Measurements from ENCODE around the gene JUNB. TPM values are rescaled to one million over a fixed set of nuclear protein-coding genes. Genes with fewer than 3 reads are reported as not detected.
A peak's percentile ranks its signal among the peaks of the same experiment; 100 is the strongest.

The JUNB gene
- total RNA-seq, 1 donor from 2014 or later: 101 TPM

DNA sequence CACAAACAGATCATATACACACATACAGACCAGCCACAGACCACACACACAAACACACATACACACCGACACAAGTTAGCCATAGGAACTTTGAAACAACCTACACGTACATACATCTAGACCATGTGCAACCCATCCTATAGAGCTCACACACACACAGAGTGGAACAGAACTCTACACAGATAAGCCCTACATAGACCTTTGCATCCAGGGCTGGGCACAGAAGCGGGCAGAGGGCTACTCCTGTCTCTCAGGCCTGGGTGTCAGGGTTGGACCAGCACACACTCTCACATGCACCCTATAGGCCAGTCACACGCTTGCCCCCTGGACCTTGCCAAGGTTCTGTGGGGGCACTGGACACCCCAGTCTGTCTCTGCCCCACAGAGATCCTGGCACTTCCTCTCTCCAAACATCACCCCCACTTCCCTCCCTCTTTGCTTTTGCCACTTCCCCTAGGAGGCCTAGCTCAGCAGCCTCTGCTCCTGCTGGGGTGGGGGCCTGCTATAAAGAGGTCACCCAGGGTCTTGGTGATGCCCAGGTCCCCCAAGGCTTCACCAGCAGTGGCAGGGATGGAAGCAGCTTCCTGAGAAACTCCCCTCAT is 5.8 kb upstream of the JUNB start:
- Histone ChIP-seq H3K27me3 (ENCODE audit: insufficient read depth, low read length) (no peaks in the 10 kb centered on the region), H3K9ac (ENCODE audit: low read length) (peak overlapping the region; percentile 52), H4K20me1 (ENCODE audit: insufficient read depth, low read length) (no peaks in the 10 kb centered on the region), H3K27ac (ENCODE audit: low read depth, low read length) (peak overlapping the region; percentile 10), H3K4me3 (ENCODE audit: insufficient read depth, low read depth, low read length) (no peak overlapping the region), H3K79me2 (ENCODE audit: insufficient read depth, low read length) (no peaks in the 10 kb centered on the region), H3K36me3 (ENCODE audit: insufficient read depth, low read length) (no peaks in the 10 kb centered on the region), H2AFZ (ENCODE audit: low read depth, low read length) (peak overlapping the region; percentile 5), H3K4me2 (ENCODE audit: low read length) (peak overlapping the region; percentile 6), H3K4me1 (ENCODE audit: insufficient read depth, low read length) (peaks cover 56% of the 10 kb centered on the region), H3K9me3 (ENCODE audit: insufficient read depth, low read depth, low read length) (no peaks in the 10 kb centered on the region)
- no peak for DNase-seq (ENCODE audit: low read depth)
- Mint-ChIP-seq H3K9me3 (ENCODE audit: unreplicated experiment) (no peaks in the 10 kb centered on the region), H3K4me3 (ENCODE audit: unreplicated experiment) (no peak overlapping the region), H3K27ac (ENCODE audit: unreplicated experiment) (no peak overlapping the region), H3K36me3 (ENCODE audit: low read depth, unreplicated experiment) (no peaks in the 10 kb centered on the region), H3K27me3 (ENCODE audit: low read depth, unreplicated experiment) (no peaks in the 10 kb centered on the region), H3K4me1 (ENCODE audit: low read depth, unreplicated experiment) (peaks cover 20% of the 10 kb centered on the region)
- TF ChIP-seq, protein P1, sequence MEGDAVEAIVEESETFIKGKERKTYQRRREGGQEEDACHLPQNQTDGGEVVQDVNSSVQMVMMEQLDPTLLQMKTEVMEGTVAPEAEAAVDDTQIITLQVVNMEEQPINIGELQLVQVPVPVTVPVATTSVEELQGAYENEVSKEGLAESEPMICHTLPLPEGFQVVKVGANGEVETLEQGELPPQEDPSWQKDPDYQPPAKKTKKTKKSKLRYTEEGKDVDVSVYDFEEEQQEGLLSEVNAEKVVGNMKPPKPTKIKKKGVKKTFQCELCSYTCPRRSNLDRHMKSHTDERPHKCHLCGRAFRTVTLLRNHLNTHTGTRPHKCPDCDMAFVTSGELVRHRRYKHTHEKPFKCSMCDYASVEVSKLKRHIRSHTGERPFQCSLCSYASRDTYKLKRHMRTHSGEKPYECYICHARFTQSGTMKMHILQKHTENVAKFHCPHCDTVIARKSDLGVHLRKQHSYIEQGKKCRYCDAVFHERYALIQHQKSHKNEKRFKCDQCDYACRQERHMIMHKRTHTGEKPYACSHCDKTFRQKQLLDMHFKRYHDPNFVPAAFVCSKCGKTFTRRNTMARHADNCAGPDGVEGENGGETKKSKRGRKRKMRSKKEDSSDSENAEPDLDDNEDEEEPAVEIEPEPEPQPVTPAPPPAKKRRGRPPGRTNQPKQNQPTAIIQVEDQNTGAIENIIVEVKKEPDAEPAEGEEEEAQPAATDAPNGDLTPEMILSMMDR (IDR thresholded peaks at IDR 0.05; ENCODE audit: insufficient read depth, low read depth, low read length): no peak
- no peak for TF ChIP-seq EZH2 (IDR thresholded peaks at IDR 0.05; ENCODE audit: insufficient read depth, low read length)
- FAIRE-seq: no peak

DNA sequence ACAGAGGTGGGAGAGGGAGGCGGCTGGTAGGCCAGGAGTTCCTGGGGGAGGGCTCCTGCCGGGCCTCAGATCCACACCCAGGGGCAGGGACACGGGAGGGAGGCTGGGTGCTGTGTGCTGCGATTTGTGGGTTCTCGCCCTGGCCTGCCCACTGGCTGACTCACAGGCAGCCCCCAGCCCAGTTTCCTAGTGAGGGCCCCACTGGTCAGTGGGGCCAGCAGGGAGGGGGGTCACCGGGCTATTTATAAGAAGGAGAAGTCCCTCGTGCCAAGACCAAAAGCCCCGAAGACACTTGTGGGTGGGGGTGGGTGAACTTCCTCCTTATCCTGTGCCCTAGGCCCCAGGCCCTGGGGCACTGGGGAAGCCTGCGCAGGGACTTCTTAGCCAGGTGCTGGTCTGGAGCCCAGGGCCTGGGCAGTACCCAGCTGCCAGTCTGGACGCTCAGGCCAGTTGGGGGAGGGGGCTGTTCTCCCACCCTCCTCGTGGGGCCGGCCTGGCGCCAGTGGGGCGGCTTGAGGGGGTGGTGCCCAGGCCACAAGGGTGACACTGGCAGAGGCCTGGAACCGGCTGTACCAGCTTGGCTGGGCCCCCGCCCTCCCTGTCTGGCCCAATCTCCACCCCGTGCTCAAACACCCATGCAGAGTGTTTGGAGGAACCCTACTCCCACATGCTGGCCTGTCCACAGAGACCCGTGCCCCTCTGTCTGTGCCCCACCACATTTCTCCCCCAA is 5.0 kb upstream of the JUNB start:
- Histone ChIP-seq H3K27me3 (ENCODE audit: insufficient read depth, low read length) (no peaks in the 10 kb centered on the region), H2AFZ (ENCODE audit: low read depth, low read length) (no peak overlapping the region), H3K27ac (ENCODE audit: low read depth, low read length) (peak overlapping the region; percentile 10), H3K4me3 (ENCODE audit: insufficient read depth, low read depth, low read length) (no peak overlapping the region), H3K9me3 (ENCODE audit: insufficient read depth, low read depth, low read length) (no peaks in the 10 kb centered on the region), H3K4me1 (ENCODE audit: insufficient read depth, low read length) (peaks cover 62% of the 10 kb centered on the region), H4K20me1 (ENCODE audit: insufficient read depth, low read length) (no peaks in the 10 kb centered on the region), H3K9ac (ENCODE audit: low read length) (no peak overlapping the region), H3K36me3 (ENCODE audit: insufficient read depth, low read length) (no peaks in the 10 kb centered on the region), H3K4me2 (ENCODE audit: low read length) (no peak overlapping the region), H3K79me2 (ENCODE audit: insufficient read depth, low read length) (no peaks in the 10 kb centered on the region)
- Mint-ChIP-seq H3K9me3 (ENCODE audit: unreplicated experiment) (no peaks in the 10 kb centered on the region), H3K27me3 (ENCODE audit: low read depth, unreplicated experiment) (no peaks in the 10 kb centered on the region), H3K4me1 (ENCODE audit: low read depth, unreplicated experiment) (peaks cover 25% of the 10 kb centered on the region), H3K27ac (ENCODE audit: unreplicated experiment) (no peak overlapping the region), H3K4me3 (ENCODE audit: unreplicated experiment) (no peak overlapping the region), H3K36me3 (ENCODE audit: low read depth, unreplicated experiment) (no peaks in the 10 kb centered on the region)
- no peak for TF ChIP-seq EZH2 (IDR thresholded peaks at IDR 0.05; ENCODE audit: insufficient read depth, low read length)
- TF ChIP-seq, protein P1 (IDR thresholded peaks at IDR 0.05; ENCODE audit: insufficient read depth, low read depth, low read length): no peak
- no peak for FAIRE-seq
- DNase-seq (ENCODE audit: low read depth): no peak

DNA sequence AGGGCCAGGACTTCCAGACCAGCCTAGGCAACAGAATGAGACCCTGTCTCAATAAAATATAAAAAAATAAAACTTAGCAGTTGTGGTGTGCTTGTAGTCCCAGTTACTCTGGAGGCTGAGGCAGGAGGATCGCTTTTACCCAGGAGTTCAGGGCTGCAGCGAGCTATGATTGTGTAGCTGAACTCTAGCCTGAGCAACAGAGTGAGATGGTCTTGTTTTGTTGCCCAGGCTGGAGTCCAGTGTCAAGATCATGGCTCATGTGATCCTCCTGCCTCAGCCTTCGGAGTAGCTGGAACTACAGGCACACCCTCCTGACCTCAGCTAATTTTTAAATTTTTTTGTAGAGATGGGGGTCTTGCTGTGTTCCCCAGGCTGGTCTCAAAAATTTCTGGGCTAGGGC is 4.3 kb upstream of the JUNB start:
- no peaks in the 10 kb centered on the region for H3K9me3 ChIP-seq (ENCODE audit: insufficient read depth, low read depth, low read length)
- H3K9ac ChIP-seq (ENCODE audit: low read length): no peak overlapping the region
- H3K4me1 ChIP-seq (ENCODE audit: insufficient read depth, low read length): peaks cover 62% of the 10 kb centered on the region
- peaks cover 6% of the 10 kb centered on the region for H3K79me2 ChIP-seq (ENCODE audit: insufficient read depth, low read length)
- FAIRE-seq (no peak), DNase-seq (ENCODE audit: low read depth) (no peak)
- H3K9me3 Mint-ChIP-seq (ENCODE audit: unreplicated experiment): no peaks in the 10 kb centered on the region
- H3K4me3 Mint-ChIP-seq (ENCODE audit: unreplicated experiment): no peak overlapping the region
- no peak for TF ChIP-seq EZH2 (IDR thresholded peaks at IDR 0.05; ENCODE audit: insufficient read depth, low read length)
- TF ChIP-seq, protein P1 (IDR thresholded peaks at IDR 0.05; ENCODE audit: insufficient read depth, low read depth, low read length): no peak
- H3K27ac Mint-ChIP-seq (ENCODE audit: unreplicated experiment): no peak overlapping the region
- no peak overlapping the region for H3K4me2 ChIP-seq (ENCODE audit: low read length)
- no peaks in the 10 kb centered on the region for H3K36me3 Mint-ChIP-seq (ENCODE audit: low read depth, unreplicated experiment)
- no peak overlapping the region for H3K4me3 ChIP-seq (ENCODE audit: insufficient read depth, low read depth, low read length)
- H3K27ac ChIP-seq (ENCODE audit: low read depth, low read length): no peak overlapping the region
- H3K4me1 Mint-ChIP-seq (ENCODE audit: low read depth, unreplicated experiment): peaks cover 25% of the 10 kb centered on the region
- H3K27me3 Mint-ChIP-seq (ENCODE audit: low read depth, unreplicated experiment): no peaks in the 10 kb centered on the region
- H2AFZ ChIP-seq (ENCODE audit: low read depth, low read length): no peak overlapping the region
- peaks cover 6% of the 10 kb centered on the region for H4K20me1 ChIP-seq (ENCODE audit: insufficient read depth, low read length)
- H3K36me3 ChIP-seq (ENCODE audit: insufficient read depth, low read length): no peaks in the 10 kb centered on the region
- no peaks in the 10 kb centered on the region for H3K27me3 ChIP-seq (ENCODE audit: insufficient read depth, low read length)

Data from astrocyte (in vitro differentiated cells and primary cell).